ENCODE data around the gene SERPINB7. TPM values are rescaled to one million over a fixed set of nuclear protein-coding genes. Genes with fewer than 3 reads are reported as not detected.

SERPINB7 gene
- total and polyA plus RNA-seq, 2 of the 4 experiments (the other 2 are of a cell fraction), result 79.9 to 100 TPM

- peak overlapping the region; percentile 67 for H2BK20ac ChIP-seq (ENCODE audit: low read depth, low read length)
- no peaks in the 10 kb centered on the region; the same call in 1 of the 2 replicates for H3K9me3 ChIP-seq (ENCODE audit: control insufficient read depth, insufficient read depth, low read length)
- peak overlapping the region; percentile 82; the same call in 1 of the 2 replicates for H4K5ac ChIP-seq (ENCODE audit: low read depth, low read length)
- dilution Hi-C loops (cut with HindIII; ENCODE audit: low sequenced_read_pairs, unreplicated experiment) (no loop called here), in situ Hi-C loops (cut with MboI; ENCODE audit: low sequenced_read_pairs) (no loop called here), intact Hi-C loops (cut with micrococcal nuclease) (no loop called here)
- no peaks in the 10 kb centered on the region for H3K79me1 ChIP-seq (ENCODE audit: low read depth in 1 of 2, low read length in 2 of 2)
- H4K91ac ChIP-seq (ENCODE audit: insufficient read depth, low read depth, low read length), result peak overlapping the region; percentile 81; the same call in 1 of the 2 replicates
- peak overlapping the region; percentile 30 to 79; a peak in 3 of 4 replicates for H4K8ac ChIP-seq (ENCODE audit: low read depth in 2 of 2, low read length in 2 of 2)
- WGBS, 2 experiments (ENCODE audit: extremely low coverage in 2 of 2, insufficient read length in 1 of 2), result no CpG with 5 or more reads among the region's 1 CpG
- H3K56ac ChIP-seq (ENCODE audit: extremely low read depth, insufficient read depth, low read length), result no peak overlapping the region; the same call in 1 of the 2 replicates
- DNase-seq (peak; percentile 71), ATAC-seq (ENCODE audit: low read depth) (peak; percentile 69)
- H3K18ac ChIP-seq (ENCODE audit: low read depth, low read length), result peak overlapping the region; percentile 49
- no peak overlapping the region for H3K9ac ChIP-seq (ENCODE audit: low read depth, low read length)
- no TSS peak for BruUV-seq (replicated peaks)
- H3K4me3 ChIP-seq (ENCODE audit: insufficient read depth, low read depth, low read length), result no peak overlapping the region
- H3K9me1 ChIP-seq (ENCODE audit: insufficient read depth, low read length), result peaks cover 11% of the 10 kb centered on the region
- H3K36me3 ChIP-seq (ENCODE audit: control insufficient read depth, insufficient read depth, low read length), result no peaks in the 10 kb centered on the region
- H4K20me1 ChIP-seq (ENCODE audit: insufficient read depth, low read length), result no peaks in the 10 kb centered on the region
- ChIA-PET POLR2A (ENCODE audit: unreplicated experiment) (interaction anchor here (0.6 kb wide), 1 partner anchor 22 kb away, joined by 5 read pairs; no protein-coding TSS in a partner anchor), CTCF (interaction anchor here (0.7 kb wide), 1 partner anchor 303 kb away, joined by 4 read pairs; no protein-coding TSS in a partner anchor)
- peak overlapping the region; percentile 22 for H2AK9ac ChIP-seq (replicated peaks; ENCODE audit: low read depth, low read length, poor library complexity)
- H2BK120ac ChIP-seq (ENCODE audit: low read depth, low read length), result peak overlapping the region; percentile 90
- peak overlapping the region; percentile 80 for H2AFZ ChIP-seq (replicated peaks; ENCODE audit: low read length, poor library complexity)
- H3K23ac ChIP-seq (ENCODE audit: low read depth, low read length), result peak overlapping the region; percentile 86; the same call in 1 of the 2 replicates
- H3K4me2 ChIP-seq (ENCODE audit: low read depth, low read length), result peak overlapping the region; percentile 19; the same call in 1 of the 2 replicates
- peaks cover 23% of the 10 kb centered on the region for H3K4me1 ChIP-seq (ENCODE audit: control insufficient read depth, insufficient read depth, low read length)
- H3K14ac ChIP-seq (replicated peaks; ENCODE audit: low read depth, low read length), result peak overlapping the region; percentile 77; the same call in 1 of the 2 replicates
- 0 out of 2 replicates have a peak, but pooled peaks have one; percentile 17 for TF ChIP-seq MXI1 (IDR thresholded peaks at IDR 0.05; ENCODE audit: borderline replicate concordance, low read depth, low read length)
- TF ChIP-seq CEBPB (IDR thresholded peaks at IDR 0.05; ENCODE audit: low read depth, low read length), result peak; percentile 81
- no peak for TF ChIP-seq USF2 (IDR thresholded peaks at IDR 0.05; ENCODE audit: low read depth, low read length)
- TF ChIP-seq SMC3 (IDR thresholded peaks at IDR 0.05; ENCODE audit: low read depth, low read length), result no peak
- TF ChIP-seq CHD1 (IDR thresholded peaks at IDR 0.05; ENCODE audit: low read depth, low read length), result no peak
- TF ChIP-seq CTCF (conservative IDR thresholded peaks at IDR 0.05; ENCODE audit: low read depth, low read length), result no peak
- TF ChIP-seq FOS (IDR thresholded peaks at IDR 0.05; ENCODE audit: low read depth, low read length), result no peak
- no peak for TF ChIP-seq ELK1 (IDR thresholded peaks at IDR 0.05; ENCODE audit: borderline replicate concordance, low read depth, low read length)
- no peaks in the 10 kb centered on the region for H3K27me3 ChIP-seq (ENCODE audit: control insufficient read depth, insufficient read depth, low read length)
- peak overlapping the region; percentile 53; the same call in 1 of the 2 replicates for H3K27ac ChIP-seq (ENCODE audit: insufficient read depth, low read length)
- peak overlapping the region; percentile 92; the same call in 1 of the 3 replicates for H2BK15ac ChIP-seq (ENCODE audit: low read depth, low read length)
- peak overlapping the region; percentile 93 for H2BK5ac ChIP-seq (ENCODE audit: low read depth, low read length, poor library complexity, severe bottlenecking)
- no peak overlapping the region for H2AK5ac ChIP-seq (ENCODE audit: low read depth, low read length)
- H3K4ac ChIP-seq (ENCODE audit: low read depth, low read length), result peak overlapping the region; percentile 73
These were observed 42.3 kb downstream of the SERPINB7 start for GRCh38 chr18:63817441-63818051.
